GM19351 (cell line): Measurements from ENCODE around the gene LIPF.
"Not testable (repeated sequence)": the region's sequence is repeated elsewhere in the genome, so short reads cannot be mapped to it uniquely, and the experiment has no call there.

Source experiments
- ATAC-seq: cut with Tn5 transposase; IDR thresholded peaks from one replicate; pipeline ENCODE4 v1.9.1; 2021; ENCODE audit warnings: mild to moderate bottlenecking, moderate library complexity; ENCODE audit not compliant: unreplicated experiment

The LIPF gene, protein sequence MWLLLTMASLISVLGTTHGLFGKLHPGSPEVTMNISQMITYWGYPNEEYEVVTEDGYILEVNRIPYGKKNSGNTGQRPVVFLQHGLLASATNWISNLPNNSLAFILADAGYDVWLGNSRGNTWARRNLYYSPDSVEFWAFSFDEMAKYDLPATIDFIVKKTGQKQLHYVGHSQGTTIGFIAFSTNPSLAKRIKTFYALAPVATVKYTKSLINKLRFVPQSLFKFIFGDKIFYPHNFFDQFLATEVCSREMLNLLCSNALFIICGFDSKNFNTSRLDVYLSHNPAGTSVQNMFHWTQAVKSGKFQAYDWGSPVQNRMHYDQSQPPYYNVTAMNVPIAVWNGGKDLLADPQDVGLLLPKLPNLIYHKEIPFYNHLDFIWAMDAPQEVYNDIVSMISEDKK

DNA sequence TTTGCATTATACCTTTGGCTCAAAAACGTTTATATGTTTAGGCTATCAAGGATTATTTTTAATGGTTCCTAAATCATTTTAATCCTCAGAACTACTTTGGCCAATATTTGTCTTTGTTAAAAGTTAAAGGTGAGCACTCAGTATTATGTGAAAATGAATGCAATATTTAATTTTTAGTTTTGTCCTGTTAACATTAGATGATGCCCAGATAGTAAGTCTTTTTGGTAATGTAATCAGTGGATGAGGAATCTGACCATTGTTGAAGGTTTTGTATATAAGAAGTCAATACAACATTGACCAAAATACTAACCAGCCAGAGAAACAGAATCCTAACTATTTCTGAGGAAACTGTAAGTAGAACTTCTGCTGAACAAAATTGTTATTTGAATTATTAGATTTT lies at the start of gene LIPF:
LIPF (plus strand) TSS at position 301 of the 400 bp plus-strand sequence. CDS start 2,856 bp downstream, outside the sequence.
- no peak for ATAC-seq

DNA sequence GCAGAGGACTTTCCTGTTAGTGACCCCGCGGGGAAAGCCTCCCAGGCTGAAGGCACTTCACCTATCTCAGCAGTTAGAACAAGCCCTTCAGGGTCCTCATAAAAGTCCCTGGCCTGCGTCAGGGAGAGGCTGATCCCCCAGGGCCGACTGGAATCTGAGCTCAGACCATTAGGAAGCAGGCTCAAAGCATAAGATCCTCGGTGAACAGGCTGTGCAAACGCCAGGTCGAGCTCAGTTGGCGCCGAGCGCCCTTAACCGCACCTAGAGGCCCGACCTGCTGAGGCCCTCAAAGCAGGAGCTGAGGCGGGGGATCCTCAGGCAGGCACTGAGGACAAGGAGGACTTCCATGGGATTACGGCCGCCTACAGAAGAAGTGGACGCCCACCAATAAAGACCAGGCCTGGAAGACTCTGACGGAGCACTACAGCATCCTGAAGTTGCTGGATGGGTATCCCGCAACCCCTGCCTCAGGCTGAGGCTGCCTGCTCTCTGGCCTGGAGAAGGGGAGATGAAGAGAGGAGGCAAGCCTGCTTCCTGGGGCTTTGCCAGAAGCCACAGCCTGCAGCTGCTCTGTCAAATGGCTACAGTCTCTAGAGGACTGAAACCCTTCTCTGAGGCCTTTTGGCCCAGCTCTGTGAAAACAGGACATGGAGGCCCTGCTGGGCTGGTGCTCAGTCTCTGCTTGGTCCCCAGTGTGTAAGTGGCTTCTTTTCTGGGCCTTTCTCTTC lies 47.8 kb upstream of the LIPF start:
- ATAC-seq: no peak

DNA sequence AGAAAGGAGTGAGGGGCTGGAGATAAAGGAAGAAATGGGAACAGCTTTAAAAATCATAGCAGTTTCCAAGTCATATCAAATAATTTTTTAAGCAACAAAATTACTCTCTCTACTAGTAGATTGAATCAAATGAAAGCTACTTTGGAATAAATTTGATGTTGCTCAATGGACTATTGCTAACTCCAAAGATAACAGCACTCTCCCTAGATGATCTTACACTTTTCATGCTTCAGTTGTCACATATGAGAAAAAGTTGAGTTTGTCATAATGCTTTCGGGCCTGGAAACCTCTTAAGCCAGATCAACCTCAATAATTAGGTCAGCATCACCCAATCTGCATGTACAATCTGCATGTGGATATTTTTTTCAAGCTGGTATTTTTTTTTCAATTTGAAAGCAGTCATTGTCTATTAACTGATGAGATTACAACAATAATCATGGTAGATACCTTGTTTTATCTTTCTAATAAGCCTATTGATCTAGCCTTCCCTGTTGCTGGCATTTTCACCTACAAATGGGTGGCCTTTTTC lies 46.4 kb upstream of the LIPF start:
- no peak for ATAC-seq

DNA sequence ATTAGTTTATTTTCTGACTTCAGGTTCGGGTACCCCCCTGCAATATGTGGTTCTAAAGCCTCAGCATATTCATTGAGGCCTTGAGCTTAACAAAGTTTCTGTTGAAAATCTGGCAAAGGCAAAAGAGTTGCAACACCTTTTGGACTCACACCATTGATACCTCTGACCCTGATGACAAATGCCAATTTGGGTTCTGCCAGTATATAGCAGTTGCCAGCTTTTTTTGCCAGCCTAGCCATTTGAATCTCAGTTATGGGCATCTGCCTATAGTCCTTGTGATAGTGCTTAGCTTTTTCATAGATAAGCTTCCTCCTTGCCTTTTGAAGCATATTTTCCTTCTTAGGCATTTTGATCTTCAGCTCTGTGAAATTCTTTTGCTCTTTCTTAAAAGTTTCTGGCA lies 45.7 kb upstream of the LIPF start:
- no peak for ATAC-seq

DNA sequence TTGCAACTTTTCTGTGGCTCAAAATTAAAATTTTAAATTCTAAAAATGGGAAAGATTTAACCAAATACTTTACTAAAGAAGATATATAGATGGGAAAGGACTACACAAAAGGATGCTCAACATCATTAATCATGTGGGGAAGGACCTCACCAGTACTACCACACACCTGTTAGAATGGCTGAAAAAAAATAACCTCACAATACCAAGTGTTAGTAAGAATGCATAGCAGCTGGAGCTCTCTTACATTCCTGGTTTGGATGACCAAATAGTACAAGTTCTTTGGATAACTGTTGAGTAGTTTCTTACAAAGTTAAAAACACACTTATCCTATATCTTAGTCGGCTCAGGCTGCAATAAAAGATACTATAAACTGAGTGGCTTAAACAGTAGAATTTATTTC lies 43.8 kb upstream of the LIPF start:
- ATAC-seq: no peak

DNA sequence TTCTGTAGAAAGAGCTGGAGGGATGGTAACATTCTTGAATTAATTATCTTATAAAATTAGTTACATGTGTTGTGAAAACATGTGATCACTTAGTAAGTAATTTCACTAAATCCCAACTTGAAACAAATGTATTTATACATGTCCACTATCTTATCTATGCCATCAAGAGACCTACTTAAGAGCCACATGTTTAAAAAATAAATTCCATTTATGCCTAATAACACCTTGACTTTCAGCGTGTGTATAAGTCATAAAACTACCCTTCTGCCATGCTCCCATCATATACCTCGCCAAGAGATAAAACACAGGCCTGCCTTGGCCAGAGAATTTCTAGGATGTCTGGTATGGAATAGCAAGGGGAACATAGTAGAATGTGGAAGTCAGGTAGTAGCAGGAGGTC lies 40.4 kb upstream of the LIPF start:
- ATAC-seq: no peak

DNA sequence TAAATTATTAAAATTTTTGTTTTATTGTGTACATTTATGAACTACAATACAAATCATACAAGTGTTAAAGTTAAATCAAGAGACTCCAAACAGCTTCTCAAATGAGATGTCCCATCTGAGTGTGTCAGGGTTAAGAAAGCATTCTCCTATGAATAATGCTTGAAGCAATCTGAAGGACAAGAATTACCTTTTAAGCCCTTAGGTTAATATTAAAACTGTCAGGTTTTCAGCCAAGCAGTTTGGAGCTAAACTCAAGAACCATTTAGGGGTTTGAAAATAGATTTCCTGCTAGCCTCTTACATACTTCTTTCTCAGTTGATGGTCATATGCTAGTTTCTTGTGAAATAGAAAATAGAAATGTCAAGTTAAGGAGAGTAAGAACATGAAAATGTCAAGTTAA lies 39.4 kb upstream of the LIPF start:
- no peak for ATAC-seq

DNA sequence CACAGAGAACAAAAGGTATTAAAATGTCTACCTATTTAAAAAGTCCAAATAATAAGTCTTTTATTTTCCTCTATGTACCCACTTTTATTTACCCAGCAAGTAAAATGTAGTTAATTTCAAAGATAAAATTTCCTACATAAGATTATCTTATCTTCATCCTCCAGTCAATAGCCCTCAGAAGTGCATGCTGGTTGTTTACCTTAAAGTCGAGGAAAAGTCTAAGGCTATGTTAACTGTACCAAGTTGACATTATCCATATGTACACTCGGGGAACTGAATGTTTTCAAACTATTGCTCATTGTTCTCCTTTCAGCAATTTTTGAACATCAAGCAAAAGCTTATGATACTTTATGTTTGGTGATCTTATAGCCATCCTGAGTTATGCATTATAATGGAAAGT lies 24.1 kb upstream of the LIPF start:
- no peak for ATAC-seq

DNA sequence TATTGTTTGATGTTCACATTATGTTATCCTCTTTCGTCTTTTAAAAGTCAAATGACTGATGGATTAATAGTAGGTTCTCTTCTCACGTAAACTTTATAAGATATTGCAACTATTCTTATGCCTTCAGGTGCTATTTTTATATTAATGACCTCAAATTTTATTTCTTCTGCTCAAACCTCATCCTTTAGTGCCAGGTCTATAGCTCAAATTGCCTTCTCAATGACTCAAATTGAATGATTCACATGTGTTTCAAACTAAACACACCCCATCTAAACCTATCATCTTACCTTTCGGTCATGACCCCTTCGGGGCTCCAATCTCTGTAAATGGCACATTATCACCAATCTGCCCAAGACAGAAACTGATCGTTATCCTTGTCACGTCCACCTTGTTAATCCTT lies 22.0 kb upstream of the LIPF start:
- no peak for ATAC-seq

DNA sequence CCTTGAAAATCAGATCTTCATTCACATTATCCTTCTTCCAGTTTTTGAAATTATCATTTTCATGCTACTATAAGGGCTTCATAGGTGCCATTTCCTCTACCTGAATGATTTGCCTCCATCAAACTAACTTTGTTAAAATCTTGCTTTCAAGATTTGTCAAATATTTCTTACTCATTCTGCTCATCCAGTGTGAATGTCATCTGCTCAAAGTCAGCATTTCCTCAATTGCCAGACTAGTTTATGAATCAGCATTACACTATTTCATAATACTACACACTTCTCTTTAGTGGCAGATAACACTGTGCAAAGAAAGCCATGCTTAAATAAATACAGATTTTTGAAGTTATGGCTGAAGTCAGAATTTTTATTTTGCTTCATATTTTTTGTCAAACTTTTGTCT lies 21.3 kb upstream of the LIPF start:
- ATAC-seq: no peak

DNA sequence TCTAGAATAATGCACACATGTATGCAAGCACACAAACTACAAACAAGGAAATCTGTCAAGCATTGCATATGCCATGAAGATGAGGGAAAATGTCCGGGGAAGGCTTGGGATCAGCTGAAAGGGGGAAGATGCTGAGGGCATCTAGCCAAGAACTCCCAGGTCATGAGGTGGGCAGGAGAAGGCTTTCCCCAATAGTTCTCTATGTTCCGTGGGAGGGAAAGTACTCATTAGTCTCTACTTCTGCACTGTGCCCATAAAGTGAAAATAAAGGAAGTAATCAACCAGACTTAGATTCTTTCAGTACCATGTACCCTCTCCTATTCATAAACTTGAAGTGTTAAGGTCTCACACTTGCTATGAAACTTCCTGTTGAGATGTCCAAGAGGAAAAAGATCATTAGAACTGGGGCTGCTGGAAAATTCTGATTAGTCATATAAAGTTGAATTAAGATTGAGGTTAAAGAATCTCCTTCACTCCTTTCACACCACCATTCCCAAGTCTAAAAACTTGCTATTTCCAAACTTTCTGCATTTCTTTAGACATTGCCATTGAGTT lies 17.1 kb upstream of the LIPF start:
- ATAC-seq: no peak

DNA sequence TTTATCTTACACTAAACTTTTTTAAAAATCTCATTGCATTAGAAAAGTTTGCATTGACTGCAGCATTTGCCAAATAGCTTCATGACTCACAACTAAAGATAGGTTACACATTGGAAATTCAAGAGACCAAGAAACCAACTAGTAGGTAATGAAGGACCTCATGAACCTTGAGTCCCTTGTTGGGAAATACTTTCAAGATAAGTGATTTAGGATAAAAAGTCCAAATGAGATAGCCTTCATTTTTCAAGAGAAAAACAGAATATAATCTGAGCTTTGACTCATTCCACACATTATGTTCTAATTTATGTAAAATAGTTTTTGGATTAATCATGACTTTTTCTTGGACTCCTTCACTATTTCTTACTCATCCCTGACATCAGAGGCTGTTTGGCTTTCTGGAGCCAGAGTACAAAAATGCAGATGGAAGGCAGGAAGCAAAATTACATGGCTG lies 13.1 kb upstream of the LIPF start:
- no peak for ATAC-seq

DNA sequence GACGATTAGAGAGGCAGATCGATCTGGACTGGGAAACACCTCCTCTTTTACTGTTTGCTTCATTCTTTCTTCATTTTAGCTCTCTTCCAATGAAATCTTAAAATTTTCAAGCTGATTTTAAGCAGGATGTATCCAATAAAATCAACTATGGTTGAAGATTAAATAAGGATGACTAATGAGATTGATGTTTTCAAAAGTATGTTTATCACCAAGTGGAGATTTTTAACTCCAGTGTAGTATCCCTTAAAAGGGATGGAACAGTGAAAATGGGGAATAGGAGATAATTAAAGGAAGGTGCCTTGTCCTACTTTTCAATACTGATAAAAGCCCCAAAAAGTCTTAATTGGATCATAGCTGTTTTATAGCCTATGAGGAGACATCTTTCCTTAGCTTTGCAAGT lies 11.6 kb upstream of the LIPF start:
- no peak for ATAC-seq

DNA sequence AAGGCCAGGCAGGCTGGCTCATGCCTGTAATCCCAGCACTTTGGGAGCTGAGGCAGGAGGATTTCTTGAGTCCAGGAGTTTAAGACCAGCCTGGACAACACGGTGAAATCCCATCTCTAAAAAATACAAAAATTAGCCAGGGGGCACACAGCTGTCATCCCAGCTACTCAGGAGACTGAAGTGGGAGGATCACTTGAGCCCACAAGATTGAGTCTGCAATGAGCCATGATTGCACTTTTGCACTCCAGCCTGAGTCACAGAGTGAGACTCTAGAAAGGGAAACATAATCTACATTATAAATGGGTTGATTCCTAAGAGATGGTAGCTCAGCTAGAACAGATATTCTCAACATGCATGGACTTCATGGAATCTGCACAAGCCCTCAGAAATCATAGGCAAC lies 6.3 kb upstream of the LIPF start:
- no peak for ATAC-seq

DNA sequence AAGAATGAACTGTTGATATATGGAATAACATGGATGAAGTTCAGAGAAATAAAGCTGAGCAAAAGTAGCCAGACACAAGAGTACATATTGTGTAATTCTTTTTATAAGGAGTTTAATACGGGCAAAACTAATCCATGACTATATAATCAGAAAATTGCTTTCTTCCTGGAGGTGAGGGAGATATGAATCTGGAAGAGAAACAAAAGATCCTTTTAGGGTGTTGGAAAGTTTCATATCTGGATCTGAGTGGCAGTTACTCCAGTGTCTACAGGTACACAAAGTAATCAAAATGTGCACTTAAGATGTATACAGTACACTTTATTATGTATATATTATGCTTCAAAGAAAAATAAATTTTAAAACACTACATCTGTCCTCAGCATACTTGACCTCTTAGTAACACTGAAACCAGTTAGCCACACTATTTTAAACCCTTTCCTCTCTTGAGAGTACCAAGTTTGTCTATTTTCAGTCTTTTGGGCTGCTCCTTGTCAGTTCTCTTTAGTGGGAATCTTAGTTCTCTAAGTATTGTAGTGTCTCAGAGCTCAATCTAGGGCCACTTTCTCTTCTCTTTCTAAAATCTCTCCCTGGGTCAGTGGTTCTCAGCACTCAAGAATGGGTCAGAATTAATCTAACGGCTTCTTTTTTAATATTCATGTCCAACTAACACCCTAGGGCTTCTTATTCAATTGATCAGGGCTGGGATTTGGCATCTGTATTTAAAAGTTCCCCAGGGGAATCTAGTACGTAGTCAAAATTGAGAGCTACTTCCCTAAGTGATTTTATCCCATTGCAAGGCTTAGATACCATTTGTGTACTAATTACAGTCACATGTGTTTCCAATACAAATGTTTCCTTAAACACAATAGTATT lies 4.3 kb upstream of the LIPF start:
- ATAC-seq: no peak

DNA sequence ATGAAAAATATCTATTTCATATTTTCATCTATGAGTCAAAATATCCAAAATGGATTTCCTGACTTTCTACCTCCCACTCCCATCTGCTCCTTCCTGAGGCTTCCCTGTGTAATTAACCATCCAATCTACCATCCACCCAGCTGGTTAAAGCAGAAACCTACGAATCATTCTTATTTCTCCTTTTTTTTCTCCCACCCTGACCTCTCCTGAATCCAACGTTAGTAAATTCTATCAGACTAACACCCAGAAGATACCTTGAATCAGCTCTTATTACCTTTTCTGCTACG lies 3.7 kb upstream of the LIPF start:
- ATAC-seq: no peak

DNA sequence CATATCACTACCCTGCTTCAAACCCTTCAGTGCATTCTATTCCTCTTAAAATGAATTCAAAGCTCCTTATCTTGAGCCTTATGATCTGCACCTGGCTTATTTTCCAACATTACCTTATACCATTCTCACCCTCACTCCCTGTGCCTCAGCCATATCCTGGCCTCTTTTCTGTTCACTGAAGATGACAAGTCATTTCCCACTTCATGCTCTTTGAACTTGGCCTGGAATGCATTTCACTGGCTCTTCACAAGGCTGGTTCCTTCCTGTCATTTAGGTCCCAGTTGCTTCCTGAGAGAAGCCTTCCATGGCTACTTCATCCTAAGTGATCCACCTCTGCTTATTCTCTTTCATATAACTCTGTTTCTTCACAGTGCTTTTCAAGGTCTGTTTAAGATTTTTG lies 3.2 kb upstream of the LIPF start:
- ATAC-seq: no peak

DNA sequence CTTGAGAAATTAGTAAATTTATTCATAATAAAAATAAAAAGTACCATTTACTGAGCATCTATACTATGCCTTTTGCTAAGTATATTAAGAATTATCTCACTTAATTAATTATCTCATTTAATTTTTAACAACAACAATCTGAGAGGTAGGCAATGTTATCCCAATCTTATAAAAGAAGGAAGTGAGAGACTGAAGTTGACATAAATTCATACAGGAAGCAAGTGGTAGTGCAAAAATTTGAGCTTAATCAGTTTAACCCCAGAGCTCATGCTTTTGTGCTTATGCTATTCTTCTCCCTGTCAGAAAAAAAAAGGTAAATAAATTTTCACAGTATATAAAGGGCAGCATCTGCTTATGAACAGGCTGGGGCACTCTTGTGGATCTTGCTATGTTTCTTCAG lies 2.7 kb upstream of the LIPF start:
- no peak for ATAC-seq

DNA sequence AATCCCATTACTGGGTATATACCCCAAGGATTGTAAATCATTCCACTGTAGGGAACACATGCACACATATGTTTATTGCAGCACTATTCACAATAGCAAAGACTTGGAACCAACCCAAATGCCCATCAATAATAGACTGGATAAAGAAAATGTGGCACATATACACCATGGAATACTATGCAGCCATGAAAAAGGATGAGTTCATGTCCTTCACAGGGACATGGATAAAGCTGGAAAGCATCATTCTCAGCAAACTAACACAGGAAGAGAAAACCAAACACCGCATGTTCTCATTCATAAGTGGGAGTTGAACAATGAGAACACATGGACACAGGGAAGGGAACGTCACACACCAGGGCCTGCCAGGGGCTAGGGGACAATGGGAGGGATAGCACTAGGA lies 1.1 kb upstream of the LIPF start:
- not testable (repeated sequence) for ATAC-seq

DNA sequence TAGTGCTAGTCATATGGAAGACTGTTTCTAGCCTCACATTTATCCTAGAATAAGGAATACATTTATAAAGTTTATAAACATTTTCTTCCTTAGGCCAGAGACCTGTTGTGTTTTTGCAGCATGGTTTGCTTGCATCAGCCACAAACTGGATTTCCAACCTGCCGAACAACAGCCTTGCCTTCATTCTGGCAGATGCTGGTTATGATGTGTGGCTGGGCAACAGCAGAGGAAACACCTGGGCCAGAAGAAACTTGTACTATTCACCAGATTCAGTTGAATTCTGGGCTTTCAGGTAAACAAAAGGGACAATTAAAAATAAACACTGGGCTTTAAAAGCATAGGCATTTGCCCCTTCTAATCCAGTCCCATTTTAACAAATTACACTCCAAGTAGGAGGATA lies 4.2 kb downstream of the LIPF start:
- ATAC-seq: no peak

DNA sequence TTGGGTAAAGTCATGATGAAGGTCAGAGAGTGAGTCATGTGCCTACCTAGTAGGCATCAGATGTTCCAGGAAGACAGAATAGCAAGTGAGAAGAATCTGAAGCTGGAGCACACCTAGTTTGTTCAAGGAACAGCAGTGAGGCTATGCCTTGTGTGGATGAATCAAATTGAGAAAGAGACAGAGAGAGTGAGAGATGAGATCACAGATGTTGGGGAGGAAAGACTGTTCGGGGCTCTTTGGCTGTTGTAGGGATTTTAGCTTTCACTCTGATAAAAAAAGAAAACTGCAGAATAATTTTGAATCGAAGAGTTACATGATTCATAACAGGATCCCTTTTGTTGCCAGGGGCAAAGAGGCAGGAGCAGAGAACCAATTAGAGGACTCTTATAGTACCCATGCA lies 6.3 kb downstream of the LIPF start:
- ATAC-seq: no peak
